Stimulated activated CD4-positive, alpha-beta T cell treated with anti-CD3 and anti-CD28 coated beads, Interleukin-15, amount 100 ng/mL, for 48 hours (primary cell): Measurements from ENCODE around the gene IL20.
"Not testable (repeated sequence)": the region's sequence is repeated elsewhere in the genome, so short reads cannot be mapped to it uniquely, and the experiment has no call there.

ENCODE experiments used
- DNase-seq, 2 donors: peaks; one replicate each; pipeline ENCODE4 v3.0.0-alpha.2; 2020; ENCODE audit warnings: low read depth in 2 of 2

IL20 gene

DNA sequence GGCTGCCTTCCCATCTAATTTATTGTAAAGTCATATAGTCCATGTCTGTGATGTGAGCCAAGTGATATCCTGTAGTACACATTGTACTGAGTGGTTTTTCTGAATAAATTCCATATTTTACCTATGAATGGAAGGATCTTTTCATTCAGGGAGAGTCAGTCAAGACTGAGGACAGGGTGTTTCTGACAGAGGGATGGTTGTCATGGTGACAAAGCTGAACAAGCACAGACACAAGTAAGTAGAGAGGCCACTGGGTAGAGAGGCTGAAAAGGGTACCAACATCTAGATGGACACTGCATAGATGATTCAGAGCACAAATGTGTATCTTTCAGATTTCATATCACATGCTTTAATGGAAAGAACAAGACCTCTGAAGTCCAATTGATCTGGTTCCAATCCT lies 22.6 kb upstream of the IL20 start:
- no peak for DNase-seq

DNA sequence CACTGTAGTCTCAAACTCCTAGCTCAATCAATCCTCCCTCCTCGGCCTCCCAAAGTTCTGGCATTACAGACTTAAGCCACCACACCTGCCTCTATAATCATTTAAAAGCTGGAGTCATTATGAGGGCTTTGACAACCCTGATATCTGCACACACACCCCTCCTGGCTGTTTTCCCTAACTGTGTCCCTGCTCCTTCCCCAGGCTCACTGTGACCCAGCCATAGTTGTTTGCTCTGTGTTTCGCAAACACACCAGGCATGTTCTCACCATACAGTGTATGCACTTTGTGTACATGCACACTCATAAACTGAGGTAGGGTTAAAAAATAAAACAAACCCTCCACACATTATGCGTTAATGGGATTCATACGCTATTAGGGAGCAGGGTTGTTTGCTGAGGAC lies 21.8 kb upstream of the IL20 start:
- no peak for DNase-seq

DNA sequence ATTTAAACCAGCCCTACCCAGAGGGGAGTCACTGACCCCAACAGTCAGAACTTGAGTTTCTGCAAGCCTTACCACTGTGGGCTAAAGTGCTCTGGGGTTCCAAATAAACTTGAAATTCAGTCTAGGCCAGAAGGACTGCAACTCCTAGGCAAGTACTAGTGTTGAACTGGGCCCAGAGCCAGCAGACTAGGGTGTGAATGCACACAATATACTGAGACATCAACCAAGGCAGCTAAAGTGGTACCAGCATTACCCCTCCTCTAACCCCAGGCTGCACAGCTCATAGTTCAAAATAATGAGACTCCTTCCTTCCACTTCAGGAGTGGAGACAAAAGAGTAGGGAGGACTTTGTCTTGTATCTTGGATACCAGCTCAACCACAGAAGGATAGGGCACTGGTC lies 18.9 kb upstream of the IL20 start:
- no peak for DNase-seq

DNA sequence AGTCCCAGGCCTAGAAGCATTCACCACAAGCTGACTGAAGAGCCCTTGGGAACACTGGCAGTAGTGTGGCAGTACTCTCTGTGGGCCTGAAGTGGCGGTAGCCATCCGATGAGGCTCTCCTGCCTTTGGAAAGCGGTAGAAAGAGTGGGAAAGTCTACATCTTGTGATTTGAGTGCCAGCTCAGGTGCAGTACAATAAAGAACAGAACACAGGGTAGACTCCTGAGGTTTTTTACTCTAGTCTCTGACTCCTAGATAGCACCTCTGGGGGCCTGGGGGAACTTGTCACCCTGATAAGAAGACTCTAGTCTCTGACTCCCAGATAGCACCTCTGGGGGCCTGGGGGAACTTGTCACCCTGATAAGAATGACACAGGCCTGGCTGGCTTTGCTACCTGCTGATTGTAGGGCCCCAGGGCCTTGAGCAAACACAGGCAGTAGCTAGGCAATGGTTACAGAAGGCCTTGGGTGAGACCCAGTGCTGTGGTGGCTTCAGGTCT lies 18.0 kb upstream of the IL20 start:
- DNase-seq: no peak

DNA sequence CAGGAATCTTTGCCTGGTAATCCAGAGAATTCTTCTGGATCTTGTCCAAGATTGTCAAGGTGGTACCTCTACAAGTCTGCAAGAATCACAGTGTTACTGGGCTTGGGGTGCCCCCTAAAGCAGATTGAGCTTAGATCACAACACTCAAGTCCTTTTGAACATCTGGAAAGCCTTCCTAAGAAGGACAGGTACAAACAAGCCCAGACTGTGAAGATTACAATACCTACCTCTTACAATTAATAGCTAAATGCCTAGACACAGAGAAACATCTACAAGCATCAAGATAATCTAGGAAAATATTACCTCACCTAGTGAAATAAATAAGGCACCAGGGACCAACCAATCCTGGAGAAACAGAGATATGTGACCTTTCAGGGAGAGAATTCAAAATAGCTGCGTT lies 17.5 kb upstream of the IL20 start:
- no peak for DNase-seq

DNA sequence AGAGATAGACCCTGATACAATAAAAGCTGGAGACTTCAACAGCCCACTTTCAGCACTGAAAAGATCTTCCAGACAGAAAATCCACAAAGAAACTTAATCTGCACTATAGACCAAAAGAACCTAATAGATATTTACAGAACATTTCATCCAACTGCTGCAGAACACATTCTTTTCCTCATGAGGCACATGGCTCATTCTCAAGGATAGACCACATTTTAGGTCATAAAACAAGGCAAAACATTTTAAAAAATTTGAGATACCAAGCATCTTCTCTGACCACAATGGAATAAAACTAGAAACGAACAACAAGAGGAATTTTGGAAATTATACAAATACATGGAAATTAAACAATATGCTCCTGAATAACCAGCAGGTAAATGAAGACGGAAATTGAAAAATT lies 15.0 kb upstream of the IL20 start:
- no peak for DNase-seq

DNA sequence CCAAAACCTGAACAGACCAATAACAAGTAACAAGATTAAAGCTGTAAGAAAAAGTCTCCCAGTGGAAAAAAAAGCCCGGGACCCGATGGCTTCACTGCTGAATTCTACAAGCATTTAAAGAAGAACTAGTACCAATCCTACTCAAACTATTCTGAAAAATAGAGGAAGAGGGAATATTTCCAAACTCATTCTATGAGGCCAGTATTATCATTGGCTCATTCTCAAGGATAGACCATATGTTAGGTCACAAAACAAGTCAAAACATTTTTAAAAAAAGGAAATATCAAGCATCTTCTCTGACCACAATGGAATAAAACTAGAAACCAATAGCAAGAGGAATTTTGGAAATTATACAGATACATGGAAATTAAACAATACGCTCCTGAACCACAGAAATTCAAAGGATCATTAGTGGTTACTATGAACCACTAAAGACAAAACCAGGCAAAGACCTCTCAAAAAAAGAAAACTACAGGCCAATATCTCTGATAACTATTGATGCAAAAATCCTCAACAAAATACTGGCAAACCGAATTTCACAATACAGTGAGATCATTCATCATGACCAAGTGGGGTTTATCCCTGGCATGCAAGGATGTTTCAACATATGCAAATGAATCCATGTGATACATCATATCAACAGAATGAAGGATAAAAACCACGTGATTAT lies 13.9 kb upstream of the IL20 start:
- DNase-seq: no peak

DNA sequence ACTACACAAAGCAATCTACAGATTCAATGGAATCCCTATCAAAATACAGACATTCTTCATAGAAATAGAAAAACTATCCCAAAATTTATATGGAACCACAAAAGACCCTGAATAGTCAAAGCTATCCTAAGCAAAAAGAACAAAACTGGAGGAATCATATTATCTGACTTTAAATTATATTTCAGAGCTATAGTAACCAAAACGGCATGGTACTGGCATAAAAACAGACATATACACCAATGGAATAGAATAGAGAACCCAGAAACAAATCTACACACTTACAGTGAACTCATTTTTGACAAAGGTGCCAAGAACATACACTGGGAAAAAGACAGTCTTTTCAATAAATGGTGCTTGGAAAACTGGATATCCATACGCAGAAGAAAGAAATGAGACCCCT lies 12.8 kb upstream of the IL20 start:
- not testable (repeated sequence) for DNase-seq

DNA sequence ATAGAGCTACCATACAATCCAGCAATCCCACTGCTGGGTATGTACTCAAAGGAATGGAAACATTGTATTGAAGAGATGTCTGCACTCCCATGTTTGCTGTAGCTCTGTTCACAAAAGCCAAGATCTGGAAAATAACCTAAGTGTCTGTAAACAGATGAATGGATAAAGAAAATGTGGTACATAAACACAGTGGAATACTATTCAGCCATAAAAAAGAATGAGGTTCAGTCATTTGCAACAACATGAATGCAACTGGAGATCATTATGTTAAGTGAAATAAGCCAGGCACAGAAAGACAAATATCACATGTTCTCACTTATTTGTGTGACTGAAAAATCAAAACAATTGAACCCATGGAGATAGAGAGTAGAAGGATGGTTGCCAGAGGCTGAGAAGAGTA lies 11.7 kb upstream of the IL20 start:
- DNase-seq: not testable (repeated sequence)

DNA sequence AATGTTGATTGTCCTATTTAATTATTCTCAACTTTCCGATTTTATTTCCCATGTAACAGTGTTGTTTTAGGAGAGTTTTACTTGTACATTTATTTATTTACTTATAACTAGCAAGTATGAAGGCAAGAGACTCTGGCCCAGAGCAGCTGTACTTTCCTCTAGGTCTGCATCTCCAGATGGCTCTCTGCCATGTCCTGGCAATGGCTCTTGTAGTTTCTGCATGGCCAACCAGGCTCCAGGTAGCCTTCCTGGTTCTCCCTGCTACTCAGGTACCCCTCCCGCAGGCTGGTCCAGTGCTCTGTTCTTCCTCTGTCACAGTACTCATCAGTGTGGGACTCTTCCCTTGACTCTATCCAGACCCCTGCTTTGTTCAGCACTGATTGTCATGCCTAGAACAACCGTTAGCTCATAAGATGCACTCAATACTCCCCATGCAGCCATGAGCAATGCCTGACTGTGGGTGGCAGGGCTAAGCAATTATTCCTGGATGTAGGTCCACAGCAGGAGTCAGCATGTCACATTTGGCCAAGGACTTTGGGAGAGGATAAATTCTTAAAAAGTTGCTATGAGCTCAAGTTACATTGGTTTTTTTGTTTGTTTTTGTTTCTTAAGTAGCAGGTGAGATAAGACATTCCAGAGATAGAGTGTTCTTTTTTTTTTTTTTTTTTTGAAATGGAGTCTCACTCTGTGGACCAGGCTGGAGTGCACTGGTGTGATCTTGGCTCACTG lies 10.9 kb upstream of the IL20 start:
- DNase-seq: no peak

DNA sequence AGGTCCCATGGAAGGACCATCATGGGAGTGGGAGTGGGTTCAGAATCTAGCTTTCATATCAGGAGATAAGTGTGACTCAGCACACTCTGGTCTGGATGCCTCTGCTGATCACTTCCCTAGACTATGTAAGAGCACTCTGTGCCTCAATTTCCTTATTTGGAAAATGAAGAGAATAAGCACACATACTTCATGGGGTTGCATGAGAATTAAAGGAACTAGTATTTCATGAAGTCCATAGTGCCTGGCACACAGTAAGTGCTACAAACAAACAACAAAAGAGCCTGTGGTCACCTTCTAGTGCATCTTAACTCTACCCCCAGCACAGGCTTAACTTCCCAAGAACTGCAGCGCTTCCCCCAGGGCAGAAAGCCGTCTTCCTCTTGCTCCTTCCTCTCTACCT lies 9.6 kb upstream of the IL20 start:
- no peak for DNase-seq

DNA sequence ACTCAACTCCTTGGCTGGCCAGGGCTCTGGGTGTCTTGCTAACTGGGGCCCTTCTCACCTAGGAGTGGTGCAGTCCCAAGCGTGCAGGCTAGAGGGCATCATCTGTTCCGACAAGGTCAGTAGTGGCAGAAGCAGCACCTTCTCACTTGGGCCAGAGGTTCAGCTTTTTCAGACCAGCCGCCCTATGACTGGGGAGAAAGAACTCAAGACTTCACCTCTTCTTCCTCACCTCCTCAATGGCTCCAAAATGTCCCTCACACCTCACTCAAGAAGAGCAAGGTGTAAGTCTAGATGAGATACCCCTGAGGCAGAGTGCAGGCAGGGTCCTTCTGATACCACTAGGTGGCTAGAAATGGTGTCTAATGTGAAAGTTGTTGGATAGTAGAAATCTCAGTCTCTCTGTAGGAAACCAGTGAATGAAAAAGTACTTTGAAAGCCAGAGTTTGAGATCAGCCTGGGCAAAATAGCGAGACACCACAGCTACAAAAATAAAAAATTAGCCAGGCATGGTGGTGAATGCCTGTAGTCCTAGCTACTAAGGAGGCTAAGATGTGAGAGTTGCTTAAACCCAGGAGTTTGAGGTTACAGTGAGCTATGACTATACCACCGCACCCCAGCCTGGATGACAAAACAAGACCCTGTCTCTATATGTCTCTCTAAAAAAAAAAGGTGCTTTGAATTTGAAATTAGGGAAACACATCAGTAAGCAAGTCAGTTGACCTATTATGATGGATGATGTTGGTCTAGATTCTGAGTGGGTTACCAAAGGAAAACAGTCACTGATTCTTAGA lies 8.6 kb upstream of the IL20 start:
- no peak for DNase-seq

DNA sequence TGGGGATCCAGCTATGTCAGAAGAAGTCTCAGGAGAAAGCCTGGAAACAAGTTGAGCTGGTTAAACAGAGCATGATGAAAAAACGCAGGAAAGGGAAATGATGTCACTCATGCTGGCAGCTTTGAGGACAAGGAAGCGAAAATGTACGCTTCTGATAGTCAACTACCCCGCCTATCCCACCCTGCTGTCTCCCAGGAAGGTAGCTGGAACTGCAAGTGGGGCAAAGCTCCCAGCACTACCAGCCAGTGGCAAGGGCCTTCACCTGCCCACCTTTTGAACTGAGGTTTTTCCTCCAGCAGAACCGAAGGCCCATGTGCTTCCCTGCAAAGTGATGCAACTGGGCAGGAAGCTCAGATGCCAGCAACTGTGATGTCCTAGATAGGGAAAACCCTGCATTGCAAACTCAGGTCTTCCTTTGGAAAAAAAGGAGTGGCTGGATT lies 6.3 kb upstream of the IL20 start:
- DNase-seq: no peak

DNA sequence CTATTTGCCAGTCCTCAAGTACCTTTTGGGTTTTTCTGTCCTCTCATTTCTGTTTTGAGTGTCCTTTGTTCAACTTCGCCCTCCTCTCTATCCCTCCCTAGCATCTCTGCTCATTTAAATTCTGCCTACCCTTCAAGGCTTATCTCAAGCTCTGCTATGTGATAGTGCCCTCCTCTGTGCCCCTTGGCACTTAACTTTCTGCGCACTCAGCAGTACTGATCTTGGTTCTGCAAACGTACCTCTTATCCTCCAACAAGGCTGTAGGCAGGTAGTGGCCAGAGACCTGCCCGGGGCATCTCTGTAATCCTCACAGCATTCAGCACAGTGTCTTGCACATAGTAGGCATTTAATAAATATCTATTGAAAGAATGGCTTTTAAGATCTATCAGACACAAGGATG lies 5.3 kb upstream of the IL20 start:
- no peak for DNase-seq

DNA sequence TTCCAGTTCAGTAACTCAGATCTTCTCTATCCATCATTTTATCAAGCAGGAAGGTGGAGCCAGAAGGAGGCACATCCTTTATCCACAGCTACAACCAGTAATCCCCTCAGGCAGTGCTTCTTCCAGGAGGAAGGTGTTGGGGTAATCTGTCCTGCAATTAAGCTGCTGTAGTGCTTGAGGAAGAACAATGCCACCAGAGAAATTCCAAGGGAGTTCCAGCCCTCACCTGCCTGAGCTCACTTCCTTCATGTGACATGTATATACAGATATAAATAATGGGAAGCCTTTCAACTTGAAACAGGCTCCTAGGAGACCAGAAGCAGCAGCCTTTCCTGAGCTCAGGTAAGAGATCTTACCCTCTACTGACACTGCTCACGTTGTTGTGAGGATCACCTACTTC lies 2.2 kb upstream of the IL20 start:
- no peak for DNase-seq

DNA sequence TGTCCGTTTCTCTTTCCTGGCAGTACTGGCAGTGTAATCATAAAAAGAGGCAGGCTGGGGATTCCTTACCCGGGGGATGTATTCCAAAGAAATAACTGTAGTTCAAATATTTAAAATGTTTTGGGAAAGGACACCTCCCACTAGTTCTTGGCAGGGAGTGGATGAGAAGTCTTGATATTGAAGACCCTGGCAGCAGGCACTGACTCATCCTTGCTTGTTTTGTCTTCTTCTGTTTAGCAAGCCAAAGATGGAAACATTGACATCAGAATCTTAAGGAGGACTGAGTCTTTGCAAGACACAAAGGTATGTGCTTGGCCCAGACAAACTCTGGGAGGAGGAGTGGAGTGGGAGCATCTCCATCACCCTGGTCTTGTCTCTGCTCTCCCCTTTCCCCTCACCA lies 639 bp downstream of the IL20 start:
- DNase-seq: no peak

DNA sequence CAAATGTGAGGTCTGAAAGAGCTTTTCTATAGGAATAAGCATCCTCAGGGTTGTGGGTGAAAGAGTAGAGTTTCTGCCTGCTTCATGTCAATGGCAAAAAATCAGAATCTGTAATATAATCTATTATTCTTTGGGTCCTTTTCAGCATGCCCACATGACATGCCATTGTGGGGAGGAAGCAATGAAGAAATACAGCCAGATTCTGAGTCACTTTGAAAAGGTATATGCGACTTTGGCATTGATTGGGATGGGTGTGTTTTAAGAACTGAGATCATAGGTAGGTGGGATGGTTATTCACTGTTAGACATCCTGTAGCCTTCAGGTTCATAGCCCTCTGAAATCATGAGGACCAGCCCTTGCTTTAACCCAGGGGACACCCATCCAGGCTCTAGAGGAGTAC lies 1.8 kb downstream of the IL20 start:
- DNase-seq: no peak

DNA sequence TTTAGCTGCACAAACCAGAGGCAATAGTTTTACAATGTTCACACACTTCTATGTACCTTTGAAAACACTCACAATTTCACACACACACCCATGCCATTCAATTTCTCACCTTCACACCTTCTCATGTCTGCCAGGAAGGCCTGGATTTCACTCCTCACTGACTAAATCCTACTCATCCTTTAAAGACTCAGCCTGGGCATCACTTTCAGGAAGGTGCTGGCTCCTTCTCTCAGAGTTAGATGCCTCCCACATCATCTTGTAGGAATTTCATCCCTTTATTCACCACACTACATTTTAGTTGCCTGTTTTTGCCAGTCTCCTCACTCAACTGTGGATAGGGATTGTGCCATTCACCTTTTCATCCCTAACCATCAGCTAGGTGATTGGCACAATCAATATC lies 2.3 kb downstream of the IL20 start:
- no peak for DNase-seq

DNA sequence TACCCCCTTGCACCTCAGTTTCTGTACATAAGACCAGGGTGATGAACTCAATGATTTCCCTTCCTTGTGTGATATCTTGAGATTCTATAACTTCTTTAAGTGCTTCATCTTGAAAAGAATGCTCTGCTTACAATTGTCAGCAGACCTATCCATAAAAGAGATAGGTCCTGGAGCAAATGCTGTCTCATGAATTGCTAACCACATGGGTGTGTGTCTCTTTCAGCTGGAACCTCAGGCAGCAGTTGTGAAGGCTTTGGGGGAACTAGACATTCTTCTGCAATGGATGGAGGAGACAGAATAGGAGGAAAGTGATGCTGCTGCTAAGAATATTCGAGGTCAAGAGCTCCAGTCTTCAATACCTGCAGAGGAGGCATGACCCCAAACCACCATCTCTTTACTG lies 2.8 kb downstream of the IL20 start:
- no peak for DNase-seq

DNA sequence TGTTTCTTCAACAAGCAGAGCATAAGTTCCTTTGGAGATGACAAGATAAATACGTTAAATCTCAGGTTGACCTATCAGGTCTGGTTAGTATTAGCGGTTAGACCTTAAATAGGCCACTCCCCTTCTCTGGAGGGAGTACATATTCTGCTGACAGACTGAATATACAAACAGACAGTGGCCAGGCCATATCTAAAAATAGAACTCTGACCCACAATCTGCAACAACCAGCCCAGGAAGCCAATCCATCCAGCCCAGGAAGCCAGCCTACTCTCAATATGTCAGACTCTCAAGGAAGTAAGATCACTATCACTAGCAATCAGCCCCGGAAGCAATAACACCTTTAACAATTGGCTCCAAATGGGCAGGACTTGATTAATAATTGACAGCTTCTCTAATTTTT lies 6.7 kb downstream of the IL20 start:
- no peak for DNase-seq

DNA sequence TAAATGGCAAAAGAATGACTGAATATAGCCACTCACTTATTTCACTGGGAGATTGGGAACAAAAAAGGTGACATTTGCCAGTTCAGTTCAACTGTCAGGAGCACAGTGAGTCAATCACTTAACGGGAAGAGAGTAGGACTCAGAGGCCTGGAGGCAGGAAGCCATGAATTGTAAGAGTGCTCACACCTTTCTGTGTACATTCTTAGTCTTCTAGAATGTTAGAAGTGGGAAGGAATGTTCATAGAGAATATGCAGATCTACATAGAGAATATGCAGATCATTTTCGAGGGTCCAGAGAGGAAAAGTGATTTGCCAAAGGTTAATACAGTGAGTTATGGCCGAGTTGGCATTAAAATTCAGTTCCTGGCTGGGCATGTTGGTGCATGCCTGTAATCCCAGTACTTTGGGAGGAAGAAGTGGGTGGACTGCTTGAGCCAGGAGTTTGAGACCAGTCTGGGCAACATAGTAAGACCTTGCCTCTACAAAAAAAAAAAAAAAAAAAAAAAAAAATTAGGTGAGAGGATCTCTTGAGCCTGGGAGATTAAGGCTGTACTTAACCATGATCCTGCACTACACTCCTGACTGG lies 8.3 kb downstream of the IL20 start:
- DNase-seq: no peak

DNA sequence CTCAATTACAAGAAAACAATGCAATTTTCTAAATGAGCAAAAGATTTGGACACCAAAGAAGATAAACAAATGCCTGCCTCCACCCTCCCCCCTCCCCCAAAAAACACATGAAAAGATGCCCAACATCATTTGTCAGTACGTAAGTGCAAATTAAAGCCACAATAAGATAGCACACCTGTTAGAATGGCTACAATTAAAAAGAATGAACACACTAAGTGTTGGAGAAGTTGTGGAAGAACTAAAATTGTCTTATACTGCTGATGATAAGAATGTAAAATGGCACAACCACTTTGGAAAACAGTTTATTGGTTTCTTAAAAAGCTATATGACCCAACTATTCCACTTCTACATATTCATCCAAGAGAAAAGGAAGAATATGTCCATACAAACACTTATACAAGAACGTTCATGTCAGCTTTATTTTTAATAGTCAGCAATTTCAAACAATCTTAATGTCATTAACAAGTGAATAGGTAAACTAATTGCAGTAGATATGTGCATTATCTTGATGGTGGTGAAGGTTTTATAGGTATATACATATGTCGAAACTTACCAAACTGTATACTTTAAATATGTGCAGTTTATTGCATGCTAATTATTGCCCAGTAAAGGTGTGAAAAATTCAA lies 10.4 kb downstream of the IL20 start:
- no peak for DNase-seq
